MCF 10A (cell line): ENCODE measurements around the gene PRIMPOL. TPM values are rescaled to one million over a fixed set of nuclear protein-coding genes. Genes with fewer than 3 reads are reported as not detected.

Experiments used
- BruUV-seq: library from RNA; stranded (reverse); fragments of 400-500 nt; replicated peaks from 2 replicates; lab custom pipeline; 2021; lab: Mats Ljungman, UMichigan
- CTCF ChIA-PET: fragments of 300-600 bp; sonication (Branson Sonifier 250); formaldehyde crosslinking; extraction: SDS; loops from one replicate; lab custom pipeline; 2021; ENCODE audit warnings: antibody characterized with exemption, inconsistent platforms; lab: Yijun Ruan, JAX
- POLR2A ChIA-PET: fragments of 300-600, 350-650 bp; sonication (Branson Sonifier 250); formaldehyde crosslinking; extraction: SDS; loops from one replicate; lab custom pipeline; 2020; ENCODE audit warnings: antibody characterized with exemption, inconsistent platforms; lab: Yijun Ruan, JAX
- DNase-seq: peaks from one replicate; pipeline ENCODE4 v3.0.0-alpha.2; 2018; ENCODE audit not compliant: unreplicated experiment
- H3K27ac Mint-ChIP-seq: one replicate; pipeline ENCODE4 v1.8.0; 2022; ENCODE audit warnings: mild to moderate bottlenecking, low read depth, mixed read lengths; ENCODE audit not compliant: unreplicated experiment
- H3K27me3 Mint-ChIP-seq: one replicate; pipeline ENCODE4 v1.8.0; 2022; ENCODE audit warnings: mixed read lengths; ENCODE audit not compliant: insufficient read depth, unreplicated experiment
- H3K36me3 Mint-ChIP-seq: one replicate; pipeline ENCODE4 v1.8.0; 2022; ENCODE audit warnings: mild to moderate bottlenecking, moderate library complexity, mixed read lengths; ENCODE audit not compliant: insufficient read depth, unreplicated experiment
- H3K4me1 Mint-ChIP-seq: one replicate; pipeline ENCODE4 v1.8.0; 2022; ENCODE audit warnings: mixed read lengths; ENCODE audit not compliant: insufficient read depth, unreplicated experiment
- H3K4me3 Mint-ChIP-seq: one replicate; pipeline ENCODE4 v1.8.0; 2022; ENCODE audit warnings: mild to moderate bottlenecking, moderate library complexity, mixed read lengths; ENCODE audit not compliant: unreplicated experiment
- H3K9me3 Mint-ChIP-seq: one replicate; pipeline ENCODE4 v1.8.0; 2022; ENCODE audit warnings: mixed read lengths; ENCODE audit not compliant: unreplicated experiment
- CTCF ChIP-seq: fragments of 200-600 bp; IDR thresholded peaks from one replicate; pipeline ENCODE4 v1.8.0; 2022; ENCODE audit warnings: antibody characterized with exemption, mild to moderate bottlenecking; ENCODE audit not compliant: unreplicated experiment
- intact Hi-C: fragments of 100-400 bp; cut with micrococcal nuclease; formaldehyde crosslinking; loops from 2 replicates; pipeline ENCODE4 v1.14.1; 2022
- total RNA-seq: library from RNA; stranded (reverse); gene quantifications from 2 replicates; pipeline ENCODE4 v1.2.3, GENCODE V29; 2022

PRIMPOL gene
- total RNA-seq, 1 experiment from 2014 or later: 19.2 TPM

GRCh38 chr4:184719407-184719806, 69.9 kb downstream of the PRIMPOL start:
- intact Hi-C loops: no loop called here
- BruUV-seq: no TSS peak
- ChIA-PET CTCF (interaction anchor here (1.4 kb wide), 1 partner anchor 22 kb away, joined by 8 read pairs; no protein-coding TSS in a partner anchor), POLR2A (no interaction called here)
- TF ChIP-seq CTCF: no peak
- H3K27me3 Mint-ChIP-seq: no peaks in the 10 kb centered on the region
- H3K4me3 Mint-ChIP-seq: no peak overlapping the region
- DNase-seq: no peak
- no peak overlapping the region for H3K27ac Mint-ChIP-seq
- H3K9me3 Mint-ChIP-seq: peaks cover 17% of the 10 kb centered on the region
- H3K4me1 Mint-ChIP-seq: no peaks in the 10 kb centered on the region
- peaks cover 16% of the 10 kb centered on the region for H3K36me3 Mint-ChIP-seq

GRCh38 chr4:184721254-184721653, 71.7 kb downstream of the PRIMPOL start:
- ChIA-PET POLR2A (interaction anchor here (4.2 kb wide), 1 partner anchor 12 kb away, joined by 27 read pairs; the partner anchor contains the start of gene CENPU), CTCF (interaction anchor here (0.7 kb wide), 2 partner anchors 19 to 157 kb away, joined by 3 read pairs; no protein-coding TSS in a partner anchor)
- no TSS peak for BruUV-seq
- Mint-ChIP-seq H3K27me3 (no peaks in the 10 kb centered on the region), H3K36me3 (peaks cover 22% of the 10 kb centered on the region), H3K27ac (no peak overlapping the region), H3K4me1 (no peaks in the 10 kb centered on the region), H3K4me3 (no peak overlapping the region), H3K9me3 (peaks cover 17% of the 10 kb centered on the region)
- DNase-seq: no peak
- intact Hi-C loops: no loop called here
- no peak for TF ChIP-seq CTCF

GRCh38 chr4:184722798-184723197, 73.3 kb downstream of the PRIMPOL start:
- no peak overlapping the region for H3K4me3 Mint-ChIP-seq
- ChIA-PET POLR2A (interaction anchor here (0.6 to 4.2 kb wide), 4 partner anchors 11 to 1403 kb away, joined by 3 to 27 read pairs (median 4); partner anchors contain the start of gene CENPU), CTCF (interaction anchor here (0.6 to 1.7 kb wide), 3 partner anchors 9 to 36 kb away, joined by 3 to 7 read pairs (median 5); no protein-coding TSS in a partner anchor)
- peaks cover 31% of the 10 kb centered on the region for H3K36me3 Mint-ChIP-seq
- DNase-seq: no peak
- H3K9me3 Mint-ChIP-seq: peaks cover 17% of the 10 kb centered on the region
- no peak overlapping the region for H3K27ac Mint-ChIP-seq
- no peak for TF ChIP-seq CTCF
- no peaks in the 10 kb centered on the region for H3K27me3 Mint-ChIP-seq
- intact Hi-C loops: no loop called here
- no TSS peak for BruUV-seq
- H3K4me1 Mint-ChIP-seq: no peaks in the 10 kb centered on the region

GRCh38 chr4:184727430-184727829, 77.9 kb downstream of the PRIMPOL start:
- ChIA-PET POLR2A (no interaction called here), CTCF (interaction anchor here (0.6 kb wide), 1 partner anchor 43 kb away, joined by 3 read pairs; no protein-coding TSS in a partner anchor)
- no peak for TF ChIP-seq CTCF
- no peak overlapping the region for H3K27ac Mint-ChIP-seq
- H3K4me1 Mint-ChIP-seq: peaks cover 26% of the 10 kb centered on the region
- H3K9me3 Mint-ChIP-seq: no peaks in the 10 kb centered on the region
- peaks cover 27% of the 10 kb centered on the region for H3K36me3 Mint-ChIP-seq
- no peak for DNase-seq
- H3K27me3 Mint-ChIP-seq: no peaks in the 10 kb centered on the region
- H3K4me3 Mint-ChIP-seq: no peak overlapping the region
- no TSS peak for BruUV-seq
- intact Hi-C loops: no loop called here
